ENCODE results near the gene WDPCP. TPM values are rescaled to one million over a fixed set of nuclear protein-coding genes. Genes with fewer than 3 reads are reported as not detected.

The WDPCP gene
- total and polyA plus RNA-seq, 2 of the 8 experiments (the other 6 are each of a cell fraction or from before 2014, with no cell fraction given): 9.3 to 25.8 TPM

GRCh38 chr2:63364866-63365265, 223.4 kb downstream of the WDPCP start:
- Histone ChIP-seq H3K36me3 (ENCODE audit: control insufficient read depth in 2 of 4, insufficient read depth in 4 of 4, low read length in 3 of 4) (no peaks in the 10 kb centered on the region), H3K23ac (ENCODE audit: insufficient read length) (no peak overlapping the region), H4K5ac (ENCODE audit: insufficient read length, low read depth, low read length) (no peak overlapping the region), H2BK120ac (replicated peaks; ENCODE audit: low read depth, low read length) (no peak overlapping the region), H3K4me3 (ENCODE audit: extremely low read depth in 1 of 4, insufficient read depth in 2 of 4, low read depth in 3 of 4, low read length in 4 of 4) (no peak overlapping the region), H2BK12ac (ENCODE audit: low read depth, low read length) (no peak overlapping the region), H3K23me2 (ENCODE audit: low read depth, low read length) (no peaks in the 10 kb centered on the region), H2AFZ (ENCODE audit: low read length) (no peak overlapping the region), H3K9me3 (ENCODE audit: insufficient read depth in 2 of 2, low read depth in 1 of 2, low read length in 1 of 2) (no peaks in the 10 kb centered on the region), H4K20me1 (replicated peaks in 1 of 2; ENCODE audit: control insufficient read depth in 1 of 2, insufficient read depth in 2 of 2, low read length in 2 of 2) (no peaks in the 10 kb centered on the region), H2BK20ac (ENCODE audit: low read length) (no peak overlapping the region), H3K4ac (replicated peaks; ENCODE audit: insufficient read length, low read depth, low read length) (no peak overlapping the region), H3K27me3 (replicated peaks in 1 of 4; ENCODE audit: control insufficient read depth in 3 of 4, extremely low read depth in 1 of 4, insufficient read depth in 3 of 4, low read length in 3 of 4) (no peaks in the 10 kb centered on the region), H3K4me2 (ENCODE audit: insufficient read depth in 1 of 2, low read depth in 2 of 2, low read length in 2 of 2) (no peak overlapping the region), H3K56ac (replicated peaks; ENCODE audit: insufficient read length, low read depth, low read length) (no peak overlapping the region), H2AK5ac (ENCODE audit: low read depth, low read length) (no peak overlapping the region), H3K27ac (ENCODE audit: low read depth, low read length) (no peak overlapping the region), H3K79me2 (ENCODE audit: control insufficient read depth in 1 of 2, insufficient read depth in 2 of 2, low read length in 2 of 2) (no peaks in the 10 kb centered on the region), H3K14ac (ENCODE audit: insufficient read length) (no peak overlapping the region), H3K79me1 (ENCODE audit: low read depth, low read length) (no peaks in the 10 kb centered on the region), H2BK5ac (ENCODE audit: low read depth, low read length) (no peak overlapping the region), H4K8ac (ENCODE audit: extremely low read depth, insufficient read depth, low read length) (no peak overlapping the region), H4K91ac (replicated peaks; ENCODE audit: insufficient read length, low read length) (no peak overlapping the region), H3K9ac (replicated peaks in 1 of 4; ENCODE audit: extremely low read depth in 1 of 4, low read depth in 3 of 4, low read length in 3 of 4) (no peak overlapping the region), H3K4me1 (replicated peaks in 1 of 4; ENCODE audit: control insufficient read depth in 3 of 4, insufficient read depth in 4 of 4, low read length in 3 of 4) (no peaks in the 10 kb centered on the region), H3K18ac (ENCODE audit: extremely low read depth, low read length) (no peak overlapping the region), H2BK15ac (ENCODE audit: low read length) (no peak overlapping the region)
- 95% methylated on average over 1 of the region's 1 CpG; no CpG with 5 or more reads in 1 of the 2 experiments for WGBS, 2 experiments (ENCODE audit: extremely low coverage in 1 of 2, insufficient coverage in 1 of 2, insufficient read length in 1 of 2, insufficient replicate concordance in 2 of 2, low coverage in 1 of 2, low lambda C conversion rate in 2 of 2, missing lambda C conversion rate in 1 of 2)
- POLR2A ChIA-PET (ENCODE audit: partially characterized antibody): no interaction called here
- DNase-seq (ENCODE audit: low read depth in 1 of 2, low spot score in 2 of 2) (no peak), FAIRE-seq (no peak)
- CTCF ChIA-PET (ENCODE audit: partially characterized antibody): interaction anchor here (0.7 kb wide), 1 partner anchor 62 kb away, joined by 3 read pairs; no protein-coding TSS in a partner anchor
- TF ChIP-seq RBBP5 (IDR thresholded peaks at IDR 0.05; ENCODE audit: borderline replicate concordance, low read depth, low read length) (no peak), BCL11A (IDR thresholded peaks at IDR 0.05; ENCODE audit: low read depth in 2 of 2, low read length in 2 of 2) (no peak), HDAC2 (IDR thresholded peaks at IDR 0.05; ENCODE audit: borderline replicate concordance in 1 of 2, low read depth in 2 of 2, low read length in 2 of 2) (no peak)
